ENCODE measurements around the gene OOSP3.

- TF ChIP-seq TEAD4 (IDR thresholded peaks at IDR 0.05; ENCODE audit: borderline replicate concordance, insufficient read depth) (no peak), YY1 (IDR thresholded peaks at IDR 0.05; ENCODE audit: low read depth) (no peak), USF1 (IDR thresholded peaks at IDR 0.05; ENCODE audit: borderline replicate concordance, low read depth) (no peak), REST (IDR thresholded peaks at IDR 0.05; ENCODE audit: low read depth, low read length) (no peak), CHD2 (IDR thresholded peaks at IDR 0.05; ENCODE audit: low read length, partially characterized antibody) (no peak), RAD21 (IDR thresholded peaks at IDR 0.05; ENCODE audit: low read length) (no peak), CTCF (IDR thresholded peaks at IDR 0.05) (no peak)
Measured at GRCh38 chr11:59841514-59841913, 37.1 kb upstream of the OOSP3 start.
